Activated CD4-positive, alpha-beta T cell treated with anti-CD3 and anti-CD28 coated beads, Interleukin-2, Interleukin-6, amounts not matched to agents 100 ng/mL and 50 ng/mL, durations not matched to agents 16 hours and 8 hours (primary cell): ENCODE data around the gene TMEM186.
"Not testable (repeated sequence)": the region's sequence is repeated elsewhere in the genome, so short reads cannot be mapped to it uniquely, and the experiment has no call there.

Source experiments
- DNase-seq: peaks from one replicate; pipeline ENCODE4 v3.0.0-alpha.2; 2020

Gene TMEM186, protein sequence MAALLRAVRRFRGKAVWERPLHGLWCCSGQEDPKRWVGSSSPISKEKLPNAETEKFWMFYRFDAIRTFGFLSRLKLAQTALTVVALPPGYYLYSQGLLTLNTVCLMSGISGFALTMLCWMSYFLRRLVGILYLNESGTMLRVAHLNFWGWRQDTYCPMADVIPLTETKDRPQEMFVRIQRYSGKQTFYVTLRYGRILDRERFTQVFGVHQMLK

GRCh38 chr16:8797364-8798173, at the start of gene TMEM186, which contains the start of gene PMM2:
TMEM186 (minus strand) TSS chr16:8797639; CDS start chr16:8797614, 25 bp downstream.
PMM2 (plus strand) TSS chr16:8797839; CDS start chr16:8797883, 44 bp downstream.
- peak; percentile 97 for DNase-seq

- DNase-seq: no peak
Measured at GRCh38 chr16:8847145-8847544, 49.7 kb upstream of the TMEM186 start.

GRCh38 chr16:8846401-8846932, 49.0 kb upstream of the TMEM186 start:
- DNase-seq: no peak

GRCh38 chr16:8845699-8846298, 48.4 kb upstream of the TMEM186 start:
- no peak for DNase-seq

GRCh38 chr16:8843296-8843695, 45.9 kb upstream of the TMEM186 start:
- not testable (repeated sequence) for DNase-seq

- DNase-seq: not testable (repeated sequence)
Measured at GRCh38 chr16:8842016-8842415, 44.6 kb upstream of the TMEM186 start.

GRCh38 chr16:8837594-8837993, 40.2 kb upstream of the TMEM186 start:
- not testable (repeated sequence) for DNase-seq

DNA sequence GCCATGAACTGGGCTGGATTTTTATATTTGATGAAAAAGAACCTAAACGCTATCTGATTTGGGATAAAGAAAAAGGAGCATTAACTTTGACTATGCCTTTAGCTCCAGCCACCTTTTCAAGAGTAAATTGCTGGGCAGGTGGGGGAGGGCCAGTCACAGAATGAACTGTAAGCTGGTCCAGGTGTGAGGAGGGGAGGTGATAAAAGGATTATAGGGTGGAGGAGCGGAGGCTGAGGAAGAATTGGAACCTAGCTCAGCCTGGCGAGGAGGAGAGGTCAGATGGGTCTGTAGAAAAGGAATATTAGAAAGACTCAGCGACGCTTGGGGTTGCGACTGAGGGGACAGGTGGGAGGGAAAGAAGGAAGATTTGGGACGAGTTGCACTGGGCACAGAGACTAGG, 39.4 kb upstream of the TMEM186 start:
- DNase-seq: not testable (repeated sequence)

DNA sequence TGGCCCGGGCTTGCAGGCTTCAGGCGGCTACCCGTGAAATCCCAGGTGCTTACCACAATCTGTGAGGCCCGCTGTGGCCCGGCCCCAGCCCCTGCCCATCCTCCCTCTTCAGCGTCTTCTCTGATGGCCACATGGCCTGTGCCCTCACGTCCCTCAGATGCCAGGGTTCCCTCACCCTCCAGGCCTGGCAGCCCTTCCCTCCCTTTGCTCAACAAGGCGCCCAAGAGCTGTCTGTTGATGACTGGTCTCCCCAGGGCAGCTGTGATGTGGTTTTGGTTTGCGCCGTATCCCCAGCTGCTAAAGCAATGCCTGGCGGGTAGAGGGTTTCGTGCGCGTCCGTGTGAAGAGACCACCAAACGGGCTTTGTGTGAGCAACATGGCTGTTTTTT, 35.3 kb upstream of the TMEM186 start:
- DNase-seq: no peak

DNA sequence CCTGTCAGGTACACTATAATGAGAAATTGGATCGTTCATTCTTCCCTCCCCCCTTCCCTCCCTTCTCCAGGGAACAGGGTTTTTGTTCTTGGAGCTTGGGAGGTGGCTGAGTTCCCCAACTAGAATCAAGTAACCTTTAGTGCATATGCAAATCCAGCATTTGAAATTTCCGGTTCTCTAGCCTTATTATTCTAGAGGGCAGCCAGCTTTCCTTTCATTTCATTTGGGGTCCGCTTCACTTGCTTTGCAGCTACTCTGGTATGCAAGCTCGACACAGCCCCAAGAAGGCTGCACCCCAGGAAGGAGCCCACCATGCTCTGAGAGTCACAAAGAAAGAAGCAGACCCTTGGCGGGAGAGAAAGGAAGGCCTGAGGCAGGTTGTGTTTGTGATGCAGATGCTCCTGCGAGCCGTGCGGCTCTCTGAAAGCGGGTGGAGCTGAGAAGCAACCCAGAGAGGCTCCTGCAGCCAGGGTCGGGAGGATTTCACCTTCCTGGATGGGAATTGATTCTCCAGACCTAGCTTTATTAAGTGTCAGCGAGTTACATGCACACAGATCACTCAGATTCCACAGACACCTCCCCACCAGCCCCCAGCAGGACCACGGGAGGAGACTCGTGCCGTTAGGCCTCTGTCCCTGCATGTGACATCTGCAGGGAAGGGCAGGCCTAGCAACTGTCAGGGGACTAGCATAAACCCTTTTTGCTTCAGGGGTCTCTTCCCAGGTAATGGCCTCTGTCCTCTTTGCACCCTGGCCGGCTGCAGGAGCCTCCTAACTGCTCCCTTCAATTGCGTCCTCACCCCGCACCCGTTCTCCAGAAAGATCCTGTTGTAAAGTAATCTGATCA, 34.7 kb upstream of the TMEM186 start:
- no peak for DNase-seq

DNA sequence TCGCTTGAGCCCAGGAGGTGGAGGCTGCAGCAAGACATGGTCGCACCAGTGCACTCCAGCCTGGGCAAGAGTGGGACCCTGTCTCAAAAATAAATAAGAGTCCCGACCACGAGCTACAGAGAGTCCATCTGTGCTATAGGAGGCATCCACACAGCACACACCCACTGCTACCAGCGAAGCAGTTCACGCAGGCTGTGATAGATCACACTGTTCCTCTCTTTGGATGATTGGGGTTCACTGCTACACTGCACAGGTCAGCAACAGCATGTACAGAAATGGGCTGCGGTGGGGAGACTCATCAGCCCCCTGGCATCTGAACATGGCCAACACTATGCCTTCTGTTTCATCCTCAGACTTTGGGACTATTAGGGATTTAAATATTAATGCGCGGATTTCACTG, 34.0 kb upstream of the TMEM186 start:
- DNase-seq: no peak

DNA sequence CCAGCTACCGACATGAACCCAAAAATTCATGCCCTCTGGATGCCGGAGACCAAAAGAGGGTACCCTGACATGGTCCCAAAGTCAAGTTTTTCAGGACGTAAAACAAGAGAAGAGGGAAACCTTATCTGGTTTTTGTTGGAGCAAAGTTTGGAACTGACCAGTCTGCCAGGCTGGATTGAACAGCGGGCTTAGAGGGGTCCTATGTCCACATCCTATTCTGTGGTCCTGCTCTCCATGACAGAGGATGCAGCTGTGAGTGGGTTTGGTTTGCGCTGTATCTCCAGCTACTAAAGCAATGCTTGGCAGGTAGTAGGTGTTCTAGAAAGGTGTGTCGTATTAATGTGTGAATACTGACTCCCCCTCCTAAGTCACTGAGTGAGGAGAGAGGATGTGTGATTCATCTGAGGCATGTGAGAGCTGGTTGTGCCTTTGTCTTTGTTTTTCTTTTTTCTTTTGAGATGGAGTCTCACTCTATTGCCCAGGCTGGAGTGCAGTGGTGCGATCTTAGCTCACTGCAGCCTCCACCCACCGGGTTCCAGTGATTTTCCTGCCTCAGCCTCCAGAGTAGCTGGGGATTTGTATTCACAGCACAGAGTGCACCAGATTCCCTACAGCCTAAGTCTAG, 31.2 kb upstream of the TMEM186 start:
- DNase-seq: no peak

- no peak for DNase-seq
Measured at GRCh38 chr16:8826278-8826879, 28.9 kb upstream of the TMEM186 start.

GRCh38 chr16:8822403-8822802, 25.0 kb upstream of the TMEM186 start:
- DNase-seq: no peak

GRCh38 chr16:8819411-8820034, 22.1 kb upstream of the TMEM186 start:
- no peak for DNase-seq

- DNase-seq: no peak
Measured at GRCh38 chr16:8818504-8819270, 21.2 kb upstream of the TMEM186 start.

DNA sequence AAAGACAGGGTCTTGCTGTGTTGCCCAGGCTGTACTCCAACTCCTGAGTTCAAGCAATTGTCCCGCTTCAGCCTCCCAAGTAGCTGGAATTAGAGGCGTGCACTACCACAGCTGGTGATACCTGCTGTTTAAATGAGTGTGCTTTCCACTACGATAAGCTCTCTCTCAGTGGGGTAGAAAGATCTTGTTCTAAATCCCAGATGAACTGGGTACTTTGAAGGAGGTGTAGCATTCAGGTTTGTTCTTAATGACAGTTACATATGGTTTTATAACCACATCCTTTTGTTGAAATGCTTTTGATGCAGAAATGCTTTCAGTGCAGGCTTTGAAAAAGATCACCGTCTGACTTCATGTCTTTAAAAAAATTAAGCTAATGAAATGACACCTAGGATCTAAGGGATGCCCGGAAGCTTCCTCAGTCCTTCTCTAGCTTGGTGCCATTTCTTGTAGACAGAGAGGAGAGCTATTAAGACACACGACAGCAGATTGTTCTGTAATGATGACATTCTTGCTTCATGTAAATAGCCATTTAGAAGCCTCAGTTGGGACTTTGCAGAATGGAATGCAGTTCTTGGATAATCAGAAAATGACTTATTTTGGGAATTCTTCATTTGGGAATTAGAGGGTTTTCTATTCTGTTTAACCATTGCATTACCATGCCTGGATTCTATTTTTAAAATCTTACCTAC, 19.7 kb upstream of the TMEM186 start:
- peak; percentile 20 for DNase-seq

DNA sequence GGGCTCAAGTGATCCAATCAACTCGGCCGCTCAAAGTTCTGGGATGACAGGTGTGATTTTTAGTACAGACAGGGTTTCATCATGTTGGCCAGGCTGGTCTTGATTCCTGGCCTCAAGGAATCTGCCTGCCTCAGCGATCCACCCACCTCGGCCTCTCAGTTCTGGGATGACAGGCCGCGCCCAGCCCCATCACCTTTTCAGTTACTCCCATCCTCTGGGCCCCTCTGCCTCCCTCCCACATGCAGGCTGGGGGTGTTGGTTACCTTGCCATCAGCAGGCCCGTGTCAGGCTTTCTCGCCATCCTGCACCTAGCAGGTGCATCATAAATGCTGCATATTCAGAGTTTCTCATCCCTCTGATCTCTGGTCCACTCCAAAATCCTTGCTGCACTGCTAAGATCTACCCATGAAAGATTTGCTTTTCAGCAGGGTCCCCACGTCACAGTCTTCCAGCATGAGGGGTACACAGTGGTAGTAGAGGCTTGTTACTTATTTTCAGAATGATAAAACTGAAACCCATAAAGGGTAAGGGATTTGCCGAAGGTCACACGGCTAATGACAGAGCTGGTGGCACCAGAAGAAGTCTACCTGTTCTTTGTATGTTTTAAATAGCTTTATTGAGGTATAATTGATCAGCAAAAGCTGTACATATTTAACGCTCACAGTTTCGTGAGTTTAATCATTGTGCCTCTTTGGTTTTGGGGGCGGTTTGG, 16.8 kb upstream of the TMEM186 start:
- DNase-seq: no peak
